H1 (cell line): ENCODE results near the gene HOXC13. TPM values are rescaled to one million over a fixed set of nuclear protein-coding genes. Genes with fewer than 3 reads are reported as not detected.

Source experiments
- CTCF ChIA-PET: fragments of 300-600 bp; sonication (Branson Sonifier 250); formaldehyde crosslinking; loops from one replicate; lab custom pipeline; 2021; ENCODE audit not compliant: partially characterized antibody; lab: Charles Lee
- POLR2A ChIA-PET: fragments of 300-600 bp; sonication (Branson Sonifier 250); formaldehyde crosslinking; loops from one replicate; lab custom pipeline; 2021; ENCODE audit warnings: inconsistent platforms; ENCODE audit not compliant: partially characterized antibody; lab: Charles Lee
- DNase-seq, 2 experiments: peaks; one replicate each; pipeline versions ENCODE4 v3.0.0 to v3.0.0-alpha.2; 2010 to 2022; ENCODE audit warnings: low spot score in 2 of 2, low read depth in 1 of 2, mixed read lengths in 1 of 2
- FAIRE-seq: peaks from 2 replicates; lab custom pipeline; 2011; peaks lifted over from hg19 to GRCh38; lab: Jason Lieb, UNC
- H2AFZ ChIP-seq: 2 replicates; pipeline ENCODE4 v1.8.1; 2012; ENCODE audit warnings: low read length, inconsistent platforms
- H2AK5ac ChIP-seq: 2 replicates; pipeline ENCODE4 v1.6.1; 2013; ENCODE audit warnings: low read depth, low read length
- H2BK120ac ChIP-seq: replicated peaks from 2 replicates; pipeline ENCODE3; 2013; ENCODE audit warnings: low read depth, low read length, inconsistent platforms
- H2BK12ac ChIP-seq: 2 replicates; pipeline ENCODE4 v1.6.1; 2013; ENCODE audit warnings: low read depth, low read length
- H2BK15ac ChIP-seq: 2 replicates; pipeline ENCODE4 v1.6.1; 2013; ENCODE audit warnings: low read length
- H2BK20ac ChIP-seq: 2 replicates; pipeline ENCODE4 v1.6.1; 2013; ENCODE audit warnings: low read length
- H2BK5ac ChIP-seq: 2 replicates; pipeline ENCODE4 v1.6.1; 2013; ENCODE audit warnings: low read depth, low read length
- H3K14ac ChIP-seq: 2 replicates; pipeline ENCODE4 v1.6.1; 2013; ENCODE audit warnings: inconsistent platforms; ENCODE audit not compliant: insufficient read length
- H3K18ac ChIP-seq: 2 replicates; pipeline ENCODE4 v1.6.1; 2013; ENCODE audit warnings: low read length; ENCODE audit errors: extremely low read depth
- H3K23ac ChIP-seq: 2 replicates; pipeline ENCODE4 v1.6.1; 2013; ENCODE audit warnings: inconsistent platforms; ENCODE audit not compliant: insufficient read length
- H3K23me2 ChIP-seq: 2 replicates; pipeline ENCODE4 v1.6.1; 2013; ENCODE audit warnings: low read depth, low read length
- H3K27ac ChIP-seq: 2 replicates; pipeline ENCODE4 v1.6.1; 2011; ENCODE audit warnings: low read depth, low read length, inconsistent platforms
- H3K27me3 ChIP-seq, 4 experiments: replicated peaks in 1 of 4; 1 replicate in 1 of 4; 2 replicates in 3 of 4; pipeline versions ENCODE4 v1.6.1 to v1.8.1; 2011 to 2013; ENCODE audit warnings: low read length in 3 of 4, mild to moderate bottlenecking in 3 of 4, inconsistent platforms in 2 of 4, mixed read lengths in 2 of 4, moderate library complexity in 1 of 4; ENCODE audit not compliant: control insufficient read depth in 3 of 4, insufficient read depth in 3 of 4; ENCODE audit errors: extremely low read depth in 1 of 4
- H3K36me3 ChIP-seq, 4 experiments: 2 replicates each; pipeline versions ENCODE4 v1.6.1 to v1.8.1; 2011 to 2013; ENCODE audit warnings: mild to moderate bottlenecking in 4 of 4, low read length in 3 of 4, moderate library complexity in 2 of 4, control low read depth in 1 of 4, inconsistent platforms in 1 of 4; ENCODE audit not compliant: insufficient read depth in 4 of 4, control insufficient read depth in 2 of 4
- H3K4ac ChIP-seq: replicated peaks from 2 replicates; pipeline ENCODE3; 2013; ENCODE audit warnings: low read length, low read depth, mixed read lengths, inconsistent platforms; ENCODE audit not compliant: insufficient read length
- H3K4me1 ChIP-seq, 4 experiments: replicated peaks in 1 of 4; 1 replicate in 1 of 4; 2 replicates in 3 of 4; pipeline versions ENCODE4 v1.6.1 to v1.8.1; 2011 to 2013; ENCODE audit warnings: low read length in 3 of 4, inconsistent platforms in 2 of 4, mixed read lengths in 1 of 4; ENCODE audit not compliant: insufficient read depth in 4 of 4, control insufficient read depth in 3 of 4
- H3K4me2 ChIP-seq, 2 experiments: 2 replicates each; pipeline versions ENCODE4 v1.6.1 to v1.8.1; 2011 to 2013; ENCODE audit warnings: low read depth in 2 of 2, low read length in 2 of 2, control low read depth in 1 of 2, inconsistent platforms in 1 of 2, mild to moderate bottlenecking in 1 of 2; ENCODE audit not compliant: insufficient read depth in 1 of 2
- H3K4me3 ChIP-seq, 4 experiments: fragments of 200-600, 300-600 bp in 1 of 4; sonication (generic), shearing (Covaris generic), sonication (Bioruptor Twin) in 1 of 4; 2 replicates each; pipeline versions ENCODE4 v1.5.1 to v1.8.1; 2011 to 2016; ENCODE audit warnings: low read length in 4 of 4, low read depth in 3 of 4, control low read depth in 2 of 4, inconsistent platforms in 2 of 4, mild to moderate bottlenecking in 2 of 4, mixed read lengths in 1 of 4, moderate library complexity in 1 of 4; ENCODE audit not compliant: insufficient read depth in 2 of 4; ENCODE audit errors: extremely low read depth in 1 of 4
- H3K56ac ChIP-seq: replicated peaks from 2 replicates; pipeline ENCODE3; 2013; ENCODE audit warnings: low read depth, mild to moderate bottlenecking, mixed read lengths, low read length, inconsistent platforms; ENCODE audit not compliant: insufficient read length
- H3K79me1 ChIP-seq: 2 replicates; pipeline ENCODE4 v1.6.1; 2013; ENCODE audit warnings: low read depth, low read length, control low read depth
- H3K79me2 ChIP-seq, 2 experiments: 2 replicates each; pipeline versions ENCODE4 v1.6.1 to v1.8.1; 2012 to 2013; ENCODE audit warnings: low read length in 2 of 2, mild to moderate bottlenecking in 2 of 2, inconsistent platforms in 1 of 2; ENCODE audit not compliant: insufficient read depth in 2 of 2, control insufficient read depth in 1 of 2
- H3K9ac ChIP-seq, 4 experiments: replicated peaks in 1 of 4; 1 replicate in 1 of 4; 2 replicates in 3 of 4; pipeline versions ENCODE4 v1.6.1 to v1.8.1; 2011 to 2013; ENCODE audit warnings: low read depth in 3 of 4, low read length in 3 of 4, control low read depth in 2 of 4, mild to moderate bottlenecking in 2 of 4, moderate library complexity in 2 of 4, inconsistent platforms in 1 of 4; ENCODE audit errors: extremely low read depth in 1 of 4
- H3K9me3 ChIP-seq, 2 experiments: 2 replicates each; pipeline versions ENCODE4 v1.6.1 to v1.8.1; 2012 to 2013; ENCODE audit warnings: mild to moderate bottlenecking in 2 of 2, moderate library complexity in 2 of 2, control low read depth in 1 of 2, inconsistent platforms in 1 of 2, low read depth in 1 of 2, low read length in 1 of 2, mixed read lengths in 1 of 2; ENCODE audit not compliant: insufficient read depth in 2 of 2
- H4K20me1 ChIP-seq, 2 experiments: replicated peaks in 1 of 2; 2 replicates each; pipeline versions ENCODE3 to v1.8.1; 2011 to 2013; ENCODE audit warnings: inconsistent platforms in 2 of 2, low read length in 2 of 2, mild to moderate bottlenecking in 1 of 2; ENCODE audit not compliant: insufficient read depth in 2 of 2, control insufficient read depth in 1 of 2
- H4K5ac ChIP-seq: 2 replicates; pipeline ENCODE4 v1.6.1; 2013; ENCODE audit warnings: low read length, low read depth, mixed read lengths, inconsistent platforms; ENCODE audit not compliant: insufficient read length
- H4K8ac ChIP-seq: 2 replicates; pipeline ENCODE4 v1.8.0; 2013; ENCODE audit warnings: mild to moderate bottlenecking, moderate library complexity, low read length, inconsistent platforms; ENCODE audit not compliant: insufficient read depth; ENCODE audit errors: extremely low read depth
- H4K91ac ChIP-seq: replicated peaks from 2 replicates; pipeline ENCODE3; 2013; ENCODE audit warnings: low read length, mixed read lengths, inconsistent platforms; ENCODE audit not compliant: insufficient read length
- CTBP2 ChIP-seq: IDR thresholded peaks from 2 replicates; pipeline ENCODE4 v1.7.0; 2011; ENCODE audit warnings: borderline replicate concordance, mild to moderate bottlenecking, moderate library complexity, mixed read lengths, low read length; ENCODE audit not compliant: insufficient read depth, insufficient read length
- EZH2 ChIP-seq: fragments of 200-600 bp; sonication (generic); IDR thresholded peaks from 2 replicates; pipeline ENCODE4 v1.7.1; 2012; ENCODE audit warnings: low read depth, mild to moderate bottlenecking, moderate library complexity, low read length, inconsistent platforms; ENCODE audit not compliant: severe bottlenecking
- RAD21 ChIP-seq, 2 experiments: IDR thresholded peaks in 1 of 2; conservative IDR thresholded peaks in 1 of 2; 2 replicates each; pipeline ENCODE4 v1.6.1; 2011; ENCODE audit warnings: low read depth in 2 of 2, low read length in 2 of 2, improper control_type of control experiment in 1 of 2, inconsistent platforms in 1 of 2, mild to moderate bottlenecking in 1 of 2, moderate library complexity in 1 of 2
- WGBS, 2 experiments: shearing (Covaris generic) in 1 of 2; methylation state at CpG; one replicate each; pipeline versions ENCODE4 v1.1.6 to v1.1.7; 2013 to 2015; ENCODE audit warnings: low lambda C conversion rate in 2 of 2, mixed read lengths in 2 of 2, inconsistent platforms in 1 of 2, low coverage in 1 of 2, missing lambda C conversion rate in 1 of 2; ENCODE audit not compliant: insufficient replicate concordance in 2 of 2, insufficient coverage in 1 of 2, insufficient read length in 1 of 2; ENCODE audit errors: extremely low coverage in 1 of 2, missing lambda C conversion rate in 1 of 2; 5-methylcytosine and 5-hydroxymethylcytosine counted together
- polyA plus RNA-seq, 7 experiments: library from polyadenylated mRNA; depleted of rRNA in 3 of 7; stranded (reverse) in 5 of 7; unstranded in 2 of 7; fragments of >200 nt in 5 of 7; fragments of 200-250 nt in 2 of 7; gene quantifications; 1 replicate in 5 of 7; 2 replicates in 1 of 7; 4 replicates in 1 of 7; pipeline versions ENCODE4 v1.2.1 to v1.2.3, GENCODE V29; 2011 to 2013; ENCODE audit warnings: missing spikeins in 2 of 7, mixed read lengths in 2 of 7
- total RNA-seq: library from RNA; stranded (reverse); fragmentation: NEBNext Ultra II Directional; extraction: Animal tissue kit (Norgen Biotek cat#: 25700); gene quantifications from 2 replicates; pipeline ENCODE4 v1.2.1, GENCODE V29; 2021
- TF ChIP-seq, protein P1 (sequence below), 3 experiments: IDR thresholded peaks; 1 replicate in 2 of 3; 2 replicates in 1 of 3; pipeline versions ENCODE4 v1.5.1 to v1.6.1; 2011; ENCODE audit warnings: low read length in 3 of 3, mild to moderate bottlenecking in 3 of 3, inconsistent platforms in 2 of 3, low read depth in 1 of 3, moderate library complexity in 1 of 3; ENCODE audit not compliant: insufficient read depth in 1 of 3; ENCODE audit errors: control extremely low read depth in 1 of 3

Gene HOXC13
- total and polyA plus RNA-seq, 2 of the 8 experiments (the other 6 are each of a cell fraction or from before 2014, with no cell fraction given): 0.02 TPM; not detected in 1

DNA sequence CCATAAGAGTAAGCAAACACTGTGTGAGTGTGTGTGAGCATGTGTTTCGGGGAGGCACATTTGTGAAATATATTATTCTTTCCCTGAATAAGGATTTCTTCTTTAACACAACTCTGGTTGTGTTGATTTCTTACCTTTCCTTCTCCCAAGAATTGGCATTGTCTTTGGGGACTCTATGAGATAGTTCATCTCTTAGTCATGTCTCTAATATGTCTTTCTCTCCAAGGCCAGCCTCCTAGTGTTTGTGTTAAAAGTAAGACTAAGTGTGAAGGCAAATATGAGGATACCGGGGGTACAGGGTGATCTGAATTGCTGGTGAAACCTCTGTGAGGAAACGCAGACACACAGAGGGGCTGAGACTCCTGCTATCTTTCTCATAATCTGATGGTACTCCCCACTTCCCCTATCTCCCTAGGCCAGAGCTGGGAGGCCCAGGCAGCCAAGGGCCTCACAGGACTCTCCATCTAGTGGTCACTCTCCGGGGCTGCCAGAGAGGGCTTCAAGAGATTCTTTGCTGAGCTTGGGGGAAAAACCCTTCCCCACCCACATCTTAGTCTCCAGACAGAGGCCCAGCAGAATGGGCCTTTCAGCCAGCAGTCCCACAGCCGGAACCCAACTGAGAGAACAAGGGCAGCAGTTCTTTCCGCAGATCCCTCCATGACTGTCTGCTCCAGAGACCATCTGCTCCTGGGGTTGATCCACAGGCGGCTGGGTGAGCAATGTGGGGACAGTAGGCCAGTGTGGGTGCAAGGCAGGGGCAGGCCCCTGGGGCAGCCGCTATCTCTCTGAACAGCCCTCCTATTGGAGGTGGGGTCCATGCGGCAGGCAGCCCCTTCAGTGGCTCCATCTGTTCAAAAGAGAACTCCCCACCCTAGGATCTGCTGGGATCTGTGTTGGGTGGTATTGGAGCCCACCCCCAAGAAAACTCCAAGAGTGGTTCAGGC lies 10.3 kb downstream of the HOXC13 start:
- no peak overlapping the region for H3K27ac ChIP-seq
- no peak overlapping the region for H2BK20ac ChIP-seq
- FAIRE-seq: no peak
- no peak overlapping the region for H3K14ac ChIP-seq
- H4K91ac ChIP-seq: no peak overlapping the region
- no peak overlapping the region for H3K4ac ChIP-seq
- H2AK5ac ChIP-seq: no peak overlapping the region
- H3K56ac ChIP-seq: no peak overlapping the region
- no peaks in the 10 kb centered on the region; a peak in 1 of 4 replicates for H3K9me3 ChIP-seq
- no peak overlapping the region for H3K18ac ChIP-seq
- H3K9ac ChIP-seq: no peak overlapping the region
- no peak overlapping the region for H4K5ac ChIP-seq
- no peak overlapping the region for H2AFZ ChIP-seq
- H2BK120ac ChIP-seq: no peak overlapping the region
- no peak overlapping the region for H3K4me2 ChIP-seq
- H3K79me2 ChIP-seq: no peaks in the 10 kb centered on the region
- H3K36me3 ChIP-seq: peaks cover 0 to 3% (median 0%) of the 10 kb centered on the region in 4 experiments; a peak in 1 of 8 replicates
- H2BK12ac ChIP-seq: no peak overlapping the region
- H3K27me3 ChIP-seq: peaks cover 98 to 100% (median 100%) of the 10 kb centered on the region in 4 experiments
- H3K23me2 ChIP-seq: no peaks in the 10 kb centered on the region
- DNase-seq: no peak
- POLR2A ChIA-PET: no interaction called here
- no peak overlapping the region for H3K4me3 ChIP-seq
- no peak overlapping the region for H2BK5ac ChIP-seq
- H2BK15ac ChIP-seq: no peak overlapping the region
- H4K8ac ChIP-seq: no peak overlapping the region
- peaks cover 0 to 16% (median 4%) of the 10 kb centered on the region in 4 experiments; a peak in 6 of 7 replicates for H3K4me1 ChIP-seq
- H3K23ac ChIP-seq: no peak overlapping the region
- H3K79me1 ChIP-seq: no peaks in the 10 kb centered on the region
- 54% methylated on average over 9 of the region's 9 CpGs; no CpG with 5 or more reads in 1 of the 2 experiments for WGBS, 2 experiments
- CTCF ChIA-PET: interaction anchor here (0.7 to 2.1 kb wide), 9 partner anchors 13 to 192 kb away, joined by 3 to 6 read pairs (median 3); no protein-coding TSS in a partner anchor
- peaks cover 30 to 46% of the 10 kb centered on the region in 2 experiments for H4K20me1 ChIP-seq
- no peak for TF ChIP-seq CTBP2
- TF ChIP-seq, protein P1, sequence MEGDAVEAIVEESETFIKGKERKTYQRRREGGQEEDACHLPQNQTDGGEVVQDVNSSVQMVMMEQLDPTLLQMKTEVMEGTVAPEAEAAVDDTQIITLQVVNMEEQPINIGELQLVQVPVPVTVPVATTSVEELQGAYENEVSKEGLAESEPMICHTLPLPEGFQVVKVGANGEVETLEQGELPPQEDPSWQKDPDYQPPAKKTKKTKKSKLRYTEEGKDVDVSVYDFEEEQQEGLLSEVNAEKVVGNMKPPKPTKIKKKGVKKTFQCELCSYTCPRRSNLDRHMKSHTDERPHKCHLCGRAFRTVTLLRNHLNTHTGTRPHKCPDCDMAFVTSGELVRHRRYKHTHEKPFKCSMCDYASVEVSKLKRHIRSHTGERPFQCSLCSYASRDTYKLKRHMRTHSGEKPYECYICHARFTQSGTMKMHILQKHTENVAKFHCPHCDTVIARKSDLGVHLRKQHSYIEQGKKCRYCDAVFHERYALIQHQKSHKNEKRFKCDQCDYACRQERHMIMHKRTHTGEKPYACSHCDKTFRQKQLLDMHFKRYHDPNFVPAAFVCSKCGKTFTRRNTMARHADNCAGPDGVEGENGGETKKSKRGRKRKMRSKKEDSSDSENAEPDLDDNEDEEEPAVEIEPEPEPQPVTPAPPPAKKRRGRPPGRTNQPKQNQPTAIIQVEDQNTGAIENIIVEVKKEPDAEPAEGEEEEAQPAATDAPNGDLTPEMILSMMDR (IDR thresholded peaks at IDR 0.05; ENCODE audit: control extremely low read depth in 1 of 3, insufficient read depth in 1 of 3, low read depth in 1 of 3, low read length in 3 of 3): peak in 2 of 3 experiments; percentile 9 to 13; a peak in 2 of 4 replicates
- peak in 1 of 2 experiments; percentile 21; a peak in 1 of 4 replicates for TF ChIP-seq RAD21 (IDR thresholded peaks at IDR 0.05 in 1 of 2, conservative IDR thresholded peaks at IDR 0.05 in 1 of 2; ENCODE audit: low read depth in 2 of 2, low read length in 2 of 2)
- TF ChIP-seq EZH2: peak; percentile 1
- TF ChIP-seq, all 59 proteins: peak for 3
